ENCODE measurements around the gene PRSS3.
A peak's percentile ranks its signal among the peaks of the same experiment; 100 is the strongest.
"Not testable (repeated sequence)": the region's sequence is repeated elsewhere in the genome, so short reads cannot be mapped to it uniquely, and the experiment has no call there.

The PRSS3 gene

GRCh38 chr9:33818847-33819500 is 23.6 kb downstream of the PRSS3 start:
- no peak overlapping the region for H4K91ac ChIP-seq (ENCODE audit: low read length)
- no peak overlapping the region for H3K14ac ChIP-seq (ENCODE audit: low read length in 2 of 2)
- no peaks in the 10 kb centered on the region for H3K27me3 ChIP-seq (ENCODE audit: control insufficient read depth in 1 of 2, insufficient read depth in 1 of 2, low read length in 2 of 2)
- WGBS, result 3% methylated on average over 2 of the region's 4 CpGs
- H4K8ac ChIP-seq (ENCODE audit: low read length), result no peak overlapping the region
- H3K4me2 ChIP-seq (ENCODE audit: low read length, poor library complexity, severe bottlenecking), result peak overlapping the region; percentile 51
- H2BK120ac ChIP-seq (ENCODE audit: low read depth, low read length), result no peak overlapping the region
- H3K27ac ChIP-seq (ENCODE audit: low read length, poor library complexity, severe bottlenecking), result peak overlapping the region; percentile 97
- peak overlapping the region; percentile 93 to 99 for H3K4me3 ChIP-seq (ENCODE audit: insufficient read depth in 1 of 2, low read depth in 1 of 2, low read length in 2 of 2)
- H3K4me1 ChIP-seq (ENCODE audit: control insufficient read depth, insufficient read depth, low read depth, low read length), result peaks cover 10% of the 10 kb centered on the region
- no peak overlapping the region for H2BK15ac ChIP-seq (ENCODE audit: low read depth, poor library complexity, severe bottlenecking)
- no peaks in the 10 kb centered on the region for H3K9me3 ChIP-seq (ENCODE audit: control insufficient read depth, low read length)
- no peak overlapping the region for H2BK12ac ChIP-seq (ENCODE audit: low read length in 2 of 2)
- H2AFZ ChIP-seq (ENCODE audit: low read depth, low read length), result no peak overlapping the region
- H3K79me1 ChIP-seq (replicated peaks; ENCODE audit: low read length, poor library complexity, severe bottlenecking), result peaks cover 1% of the 10 kb centered on the region
- no peak overlapping the region for H2BK5ac ChIP-seq (ENCODE audit: low read depth, low read length, poor library complexity, severe bottlenecking)
- H3K23ac ChIP-seq (ENCODE audit: low read length in 2 of 2), result no peak overlapping the region
- H3K18ac ChIP-seq (ENCODE audit: low read depth in 1 of 2, low read length in 2 of 2), result peak overlapping the region in 1 of 2 experiments; percentile 98
- peak; percentile 10 for DNase-seq
- H3K36me3 ChIP-seq (ENCODE audit: control insufficient read depth in 1 of 2, insufficient read depth in 2 of 2, low read depth in 1 of 2, low read length in 2 of 2), result peaks cover 0 to 5% of the 10 kb centered on the region in 2 experiments
- peak overlapping the region in 1 of 2 experiments; percentile 79 for H3K4ac ChIP-seq (ENCODE audit: low read depth in 1 of 2, low read length in 2 of 2)
- no peak overlapping the region for H2AK5ac ChIP-seq (ENCODE audit: low read length, severe bottlenecking)
- peak overlapping the region; percentile 99 for H3K9ac ChIP-seq (ENCODE audit: low read length)

DNA sequence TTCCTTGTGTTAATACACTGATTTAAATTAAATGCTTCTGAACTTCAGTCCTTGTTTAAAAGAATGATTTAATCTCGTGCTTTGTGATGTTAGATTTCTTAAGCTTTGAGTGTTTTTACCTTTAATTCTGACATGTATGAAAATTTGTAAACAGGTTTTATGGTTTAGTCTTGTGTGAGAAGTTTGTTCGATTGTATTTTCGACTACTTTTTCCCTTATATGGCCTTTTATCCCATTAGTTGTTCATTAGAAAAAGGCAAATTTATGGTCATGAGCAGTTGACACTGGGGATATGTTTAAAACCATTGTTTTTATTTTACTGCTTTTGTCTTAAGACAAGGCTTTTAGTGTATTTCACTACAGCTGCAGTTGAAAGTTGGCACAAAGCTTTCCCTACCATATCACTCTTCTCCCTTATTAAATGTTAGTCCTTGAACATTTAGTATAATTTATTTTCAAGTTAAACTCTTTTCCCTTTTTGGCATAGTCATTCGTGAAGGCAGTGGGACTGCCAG is 24.9 kb downstream of the PRSS3 start:
- H3K14ac ChIP-seq (ENCODE audit: low read length in 2 of 2), result no peak overlapping the region
- peak overlapping the region; percentile 42 for H3K9ac ChIP-seq (ENCODE audit: low read length)
- no peak overlapping the region for H4K8ac ChIP-seq (ENCODE audit: low read length)
- H3K4me2 ChIP-seq (ENCODE audit: low read length, poor library complexity, severe bottlenecking), result no peak overlapping the region
- H3K4me3 ChIP-seq (ENCODE audit: insufficient read depth in 1 of 2, low read depth in 1 of 2, low read length in 2 of 2), result peak overlapping the region in 1 of 2 experiments; percentile 99
- peaks cover 8% of the 10 kb centered on the region for H3K4me1 ChIP-seq (ENCODE audit: control insufficient read depth, insufficient read depth, low read depth, low read length)
- no peaks in the 10 kb centered on the region for H3K27me3 ChIP-seq (ENCODE audit: control insufficient read depth in 1 of 2, insufficient read depth in 1 of 2, low read length in 2 of 2)
- no peak overlapping the region for H3K4ac ChIP-seq (ENCODE audit: low read depth in 1 of 2, low read length in 2 of 2)
- no peak overlapping the region for H2BK120ac ChIP-seq (ENCODE audit: low read depth, low read length)
- H3K18ac ChIP-seq (ENCODE audit: low read depth in 1 of 2, low read length in 2 of 2), result no peak overlapping the region
- no peak overlapping the region for H2BK5ac ChIP-seq (ENCODE audit: low read depth, low read length, poor library complexity, severe bottlenecking)
- H3K23ac ChIP-seq (ENCODE audit: low read length in 2 of 2), result no peak overlapping the region
- no peak overlapping the region for H2AK5ac ChIP-seq (ENCODE audit: low read length, severe bottlenecking)
- H3K79me1 ChIP-seq (replicated peaks; ENCODE audit: low read length, poor library complexity, severe bottlenecking), result peaks cover 1% of the 10 kb centered on the region
- no peak overlapping the region for H4K91ac ChIP-seq (ENCODE audit: low read length)
- H3K9me3 ChIP-seq (ENCODE audit: control insufficient read depth, low read length), result no peaks in the 10 kb centered on the region
- H2AFZ ChIP-seq (ENCODE audit: low read depth, low read length), result no peak overlapping the region
- H3K27ac ChIP-seq (ENCODE audit: low read length, poor library complexity, severe bottlenecking), result no peak overlapping the region
- H3K36me3 ChIP-seq (ENCODE audit: control insufficient read depth in 1 of 2, insufficient read depth in 2 of 2, low read depth in 1 of 2, low read length in 2 of 2), result peaks cover 0 to 6% of the 10 kb centered on the region in 2 experiments
- no peak overlapping the region for H2BK12ac ChIP-seq (ENCODE audit: low read length in 2 of 2)
- no peak for DNase-seq
- H2BK15ac ChIP-seq (ENCODE audit: low read depth, poor library complexity, severe bottlenecking), result no peak overlapping the region
- 90% methylated on average over 3 of the region's 4 CpGs for WGBS

- no peaks in the 10 kb centered on the region for H3K27me3 ChIP-seq (ENCODE audit: control insufficient read depth in 1 of 2, insufficient read depth in 1 of 2, low read length in 2 of 2)
- H4K8ac ChIP-seq (ENCODE audit: low read length), result no peak overlapping the region
- DNase-seq, result no peak
- H3K9ac ChIP-seq (ENCODE audit: low read length), result no peak overlapping the region
- H3K27ac ChIP-seq (ENCODE audit: low read length, poor library complexity, severe bottlenecking), result no peak overlapping the region
- H2AFZ ChIP-seq (ENCODE audit: low read depth, low read length), result no peak overlapping the region
- WGBS, result no CpG with 5 or more reads among the region's 3 CpGs
- H3K4ac ChIP-seq (ENCODE audit: low read depth in 1 of 2, low read length in 2 of 2), result no peak overlapping the region
- H3K14ac ChIP-seq (ENCODE audit: low read length in 2 of 2), result no peak overlapping the region
- peaks cover 4 to 7% of the 10 kb centered on the region in 2 experiments for H3K36me3 ChIP-seq (ENCODE audit: control insufficient read depth in 1 of 2, insufficient read depth in 2 of 2, low read depth in 1 of 2, low read length in 2 of 2)
- no peak overlapping the region for H2BK12ac ChIP-seq (ENCODE audit: low read length in 2 of 2)
- no peak overlapping the region for H2AK5ac ChIP-seq (ENCODE audit: low read length, severe bottlenecking)
- H3K18ac ChIP-seq (ENCODE audit: low read depth in 1 of 2, low read length in 2 of 2), result no peak overlapping the region
- no peaks in the 10 kb centered on the region for H3K9me3 ChIP-seq (ENCODE audit: control insufficient read depth, low read length)
- no peak overlapping the region for H4K91ac ChIP-seq (ENCODE audit: low read length)
- no peak overlapping the region for H3K4me3 ChIP-seq (ENCODE audit: insufficient read depth in 1 of 2, low read depth in 1 of 2, low read length in 2 of 2)
- H3K4me2 ChIP-seq (ENCODE audit: low read length, poor library complexity, severe bottlenecking), result no peak overlapping the region
- H2BK15ac ChIP-seq (ENCODE audit: low read depth, poor library complexity, severe bottlenecking), result no peak overlapping the region
- H2BK5ac ChIP-seq (ENCODE audit: low read depth, low read length, poor library complexity, severe bottlenecking), result no peak overlapping the region
- no peaks in the 10 kb centered on the region for H3K79me1 ChIP-seq (replicated peaks; ENCODE audit: low read length, poor library complexity, severe bottlenecking)
- H2BK120ac ChIP-seq (ENCODE audit: low read depth, low read length), result no peak overlapping the region
- H3K4me1 ChIP-seq (ENCODE audit: control insufficient read depth, insufficient read depth, low read depth, low read length), result peaks cover 3% of the 10 kb centered on the region
- no peak overlapping the region for H3K23ac ChIP-seq (ENCODE audit: low read length in 2 of 2)
Measured at GRCh38 chr9:33823801-33824200, 28.4 kb downstream of the PRSS3 start.

DNA sequence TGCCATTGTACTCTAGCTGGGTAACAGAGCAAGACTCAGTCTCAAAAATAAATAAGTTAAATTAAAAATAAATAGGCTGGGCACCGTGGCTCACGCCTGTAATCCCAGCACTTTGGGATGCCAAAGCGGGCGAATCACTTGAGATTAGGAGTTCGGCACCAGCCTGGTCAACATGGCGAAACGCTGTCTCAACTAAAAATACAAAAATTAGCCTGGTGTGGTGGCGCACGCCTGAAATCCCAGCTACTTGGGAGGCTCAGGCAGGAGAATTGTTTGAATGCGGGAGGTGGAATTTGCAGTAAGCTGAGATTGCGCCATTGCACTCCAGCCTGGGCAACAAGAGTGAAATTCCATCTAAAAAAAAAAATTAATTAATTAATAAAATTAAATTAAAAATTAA is 31.9 kb downstream of the PRSS3 start:
- not testable (repeated sequence) for H3K23ac ChIP-seq (ENCODE audit: low read length in 2 of 2); H3K9me3 ChIP-seq (ENCODE audit: control insufficient read depth, low read length); H3K9ac ChIP-seq (ENCODE audit: low read length); H2BK120ac ChIP-seq (ENCODE audit: low read depth, low read length); H3K4me3 ChIP-seq (ENCODE audit: insufficient read depth in 1 of 2, low read depth in 1 of 2, low read length in 2 of 2); H3K18ac ChIP-seq (ENCODE audit: low read depth in 1 of 2, low read length in 2 of 2); H3K79me1 ChIP-seq (replicated peaks; ENCODE audit: low read length, poor library complexity, severe bottlenecking); H3K4ac ChIP-seq (ENCODE audit: low read depth in 1 of 2, low read length in 2 of 2); H3K27me3 ChIP-seq (ENCODE audit: control insufficient read depth in 1 of 2, insufficient read depth in 1 of 2, low read length in 2 of 2); H3K4me2 ChIP-seq (ENCODE audit: low read length, poor library complexity, severe bottlenecking); DNase-seq; H4K8ac ChIP-seq (ENCODE audit: low read length); H2BK12ac ChIP-seq (ENCODE audit: low read length in 2 of 2); H2BK15ac ChIP-seq (ENCODE audit: low read depth, poor library complexity, severe bottlenecking); H3K27ac ChIP-seq (ENCODE audit: low read length, poor library complexity, severe bottlenecking); H2AFZ ChIP-seq (ENCODE audit: low read depth, low read length); H4K91ac ChIP-seq (ENCODE audit: low read length); H3K14ac ChIP-seq (ENCODE audit: low read length in 2 of 2); H2BK5ac ChIP-seq (ENCODE audit: low read depth, low read length, poor library complexity, severe bottlenecking); H3K4me1 ChIP-seq (ENCODE audit: control insufficient read depth, insufficient read depth, low read depth, low read length); H2AK5ac ChIP-seq (ENCODE audit: low read length, severe bottlenecking)
- H3K36me3 ChIP-seq (ENCODE audit: control insufficient read depth in 1 of 2, insufficient read depth in 2 of 2, low read depth in 1 of 2, low read length in 2 of 2), result peaks cover 9 to 11% of the 10 kb centered on the region in 2 experiments
- WGBS, result 98% methylated on average over 9 of the region's 11 CpGs
